Stomach (tissue), 9 donors: ENCODE measurements around the gene TBC1D1. TPM values are rescaled to one million over a fixed set of nuclear protein-coding genes. Genes with fewer than 3 reads are reported as not detected.
A peak's percentile ranks its signal among the peaks of the same experiment; 100 is the strongest.

ENCODE experiments used
- DNase-seq, 2 donors: peaks; one replicate each; pipeline versions ENCODE4 v3.0.0 to v3.0.0-alpha.2; 2013 to 2019
- H3K27ac ChIP-seq, 5 donors: fragments of 200-600 bp in 4 of 5; sonication (generic) in 4 of 5; one replicate each; pipeline ENCODE4 v1.5.1; 2013 to 2019; ENCODE audit warnings: mild to moderate bottlenecking in 1 of 5, moderate library complexity in 1 of 5
- H3K27me3 ChIP-seq, 3 donors: fragments of 200-600 bp; sonication (generic); one replicate each; pipeline ENCODE4 v1.5.1; 2017 to 2019; ENCODE audit warnings: mixed run types in 1 of 3
- H3K36me3 ChIP-seq, 4 donors: fragments of 200-600 bp; sonication (generic); 1 replicate in 3 of 4; 2 replicates in 1 of 4; pipeline ENCODE4 v1.5.1; 2016 to 2019
- H3K4me1 ChIP-seq, 4 donors: fragments of 200-600 bp; sonication (generic); one replicate each; pipeline ENCODE4 v1.5.1; 2016 to 2019
- H3K4me3 ChIP-seq, 4 donors: fragments of 200-600 bp; sonication (generic) in 3 of 4; one replicate each; pipeline ENCODE4 v1.5.1; 2016 to 2019; ENCODE audit warnings: mild to moderate bottlenecking in 1 of 4
- H3K9me3 ChIP-seq, 4 donors: fragments of 200-600 bp; sonication (generic); one replicate each; pipeline ENCODE4 v1.5.1; 2016 to 2019
- CTCF ChIP-seq, 7 experiments: fragments of 450-650 bp in 4 of 7; fragments of 200-600 bp in 3 of 7; sonication (generic) in 3 of 7; IDR thresholded peaks; one replicate each; pipeline ENCODE4 v1.5.1; 2016 to 2019; ENCODE audit warnings: antibody characterized with exemption in 7 of 7, control low read depth in 2 of 7, mild to moderate bottlenecking in 1 of 7
- EP300 ChIP-seq: sonication (generic); formaldehyde crosslinking; IDR thresholded peaks from one replicate; pipeline ENCODE4 v1.6.1; 2017; ENCODE audit warnings: antibody characterized with exemption
- POLR2A ChIP-seq, 4 donors: fragments of 450-650 bp; IDR thresholded peaks; one replicate each; pipeline ENCODE4 v1.6.1; 2016; ENCODE audit warnings: antibody characterized with exemption in 4 of 4, control low read depth in 2 of 4, mild to moderate bottlenecking in 1 of 4, moderate library complexity in 1 of 4
- POLR2AphosphoS5 ChIP-seq, 3 donors: sonication (generic); formaldehyde crosslinking; IDR thresholded peaks; one replicate each; pipeline ENCODE4 v1.6.1; 2016; ENCODE audit warnings: antibody characterized with exemption in 3 of 3
- whole genome bisulfite sequencing, 5 donors: extraction: QIAGEN DNeasy Blood & Tissue Kit in 3 of 5; methylation state at CpG; one replicate each; pipeline versions ENCODE4 v1.1.5 to v1.1.7; 2013 to 2018; 5-methylcytosine and 5-hydroxymethylcytosine counted together
- intact Hi-C: fragments of 100-400 bp; cut with DNase I; formaldehyde crosslinking; loops from one replicate; pipeline ENCODE4 v1.15.1; 2023; ENCODE audit warnings: low total_unique reads
- polyA plus RNA-seq, 3 donors: library from polyadenylated mRNA; stranded (reverse); fragments of 200-250 nt; gene quantifications; one replicate each; pipeline ENCODE4 v1.2.3, GENCODE V29; 2013
- total RNA-seq, 5 donors: library from RNA; depleted of rRNA; stranded (reverse); fragments of >200 nt; gene quantifications; one replicate each; pipeline versions ENCODE4 v1.1.0 to v1.2.3, GENCODE V29; 2014 to 2016
- donor health status: healthy with polysubstance abuse.
- donor health status: Bipolar disorder and iron deficiency.
- donor health status: healthy.

The TBC1D1 gene
- total and polyA plus RNA-seq, 8 donors: 18.8 to 165 (median 49.5) TPM

- peak in 1 of 2 donors; percentile 39 for DNase-seq
- peak overlapping the region in 1 of 5 donors; percentile 80 for H3K27ac ChIP-seq
- intact Hi-C loops: no loop called here
- WGBS, 5 donors: 73 to 92% (median 90%) methylated on average over 6 of the region's 6 CpGs
- H3K27me3 ChIP-seq: no peaks in the 10 kb centered on the region
- H3K9me3 ChIP-seq: no peaks in the 10 kb centered on the region
- H3K36me3 ChIP-seq: peaks cover 11 to 54% (median 43%) of the 10 kb centered on the region in 4 donors
- peaks cover 0 to 43% (median 5%) of the 10 kb centered on the region in 4 donors for H3K4me1 ChIP-seq
- TF ChIP-seq CTCF (IDR thresholded peaks at IDR 0.05): no peak
- TF ChIP-seq EP300: no peak
- no peak for TF ChIP-seq POLR2A (IDR thresholded peaks at IDR 0.05)
- no peak for TF ChIP-seq POLR2AphosphoS5 (IDR thresholded peaks at IDR 0.05)
- no peak overlapping the region for H3K4me3 ChIP-seq
Observed at GRCh38 chr4:38026158-38026740, 135.4 kb downstream of the TBC1D1 start.

GRCh38 chr4:38030023-38030422 lies 139.1 kb downstream of the TBC1D1 start:
- Histone ChIP-seq H3K4me1 (peaks cover 0 to 12% (median 1%) of the 10 kb centered on the region in 4 donors), H3K9me3 (no peaks in the 10 kb centered on the region), H3K27me3 (no peaks in the 10 kb centered on the region), H3K27ac (peak overlapping the region in 2 of 5 donors; percentile 29 to 61), H3K36me3 (peaks cover 11 to 45% (median 33%) of the 10 kb centered on the region in 4 donors), H3K4me3 (no peak overlapping the region)
- no peak for DNase-seq
- 49 to 72% (median 55%) methylated on average over 3 of the region's 3 CpGs for WGBS, 5 donors
- intact Hi-C loops: loop anchor here (10.0 kb wide), 2 partner anchors 45 to 225 kb away; no protein-coding TSS in a partner anchor
- no peak for TF ChIP-seq POLR2A (IDR thresholded peaks at IDR 0.05)
- TF ChIP-seq CTCF (IDR thresholded peaks at IDR 0.05): no peak
- no peak for TF ChIP-seq POLR2AphosphoS5 (IDR thresholded peaks at IDR 0.05)
- TF ChIP-seq EP300: no peak

GRCh38 chr4:38034986-38035882 lies 144.3 kb downstream of the TBC1D1 start:
- DNase-seq: peak in 1 of 2 donors; percentile 86
- WGBS, 5 donors: 43 to 57% (median 45%) methylated on average over 11 of the region's 11 CpGs
- H3K4me3 ChIP-seq: no peak overlapping the region
- H3K27ac ChIP-seq: peak overlapping the region in 2 of 5 donors; percentile 16 to 31
- TF ChIP-seq CTCF (IDR thresholded peaks at IDR 0.05) (peak in 5 of 7 experiments; percentile 28 to 72 (median 63)), POLR2AphosphoS5 (IDR thresholded peaks at IDR 0.05) (no peak), EP300 (no peak)
- no peaks in the 10 kb centered on the region for H3K27me3 ChIP-seq
- intact Hi-C loops: loop anchor here (10.0 kb wide), 2 partner anchors 50 to 230 kb away; no protein-coding TSS in a partner anchor
- peaks cover 0 to 23% (median 18%) of the 10 kb centered on the region in 4 donors for H3K36me3 ChIP-seq
- no peaks in the 10 kb centered on the region for H3K9me3 ChIP-seq
- peaks cover 0 to 14% (median 7%) of the 10 kb centered on the region in 4 donors for H3K4me1 ChIP-seq

- intact Hi-C loops: loop anchor here (10.0 kb wide), 2 partner anchors 52 to 232 kb away; no protein-coding TSS in a partner anchor
Observed at GRCh38 chr4:38036548-38036947, 145.7 kb downstream of the TBC1D1 start.

More at GRCh38 chr4:38036548-38036947, 145.7 kb downstream of the TBC1D1 start:
- peaks cover 0 to 14% (median 6%) of the 10 kb centered on the region in 4 donors for H3K4me1 ChIP-seq
- no peaks in the 10 kb centered on the region for H3K27me3 ChIP-seq
- WGBS, 5 donors: 77 to 91% (median 86%) methylated on average over 4 of the region's 4 CpGs
- peaks cover 0 to 26% (median 21%) of the 10 kb centered on the region in 4 donors for H3K36me3 ChIP-seq
- no peak overlapping the region for H3K27ac ChIP-seq
- no peak overlapping the region for H3K4me3 ChIP-seq
- H3K9me3 ChIP-seq: no peaks in the 10 kb centered on the region
- DNase-seq: no peak
- TF ChIP-seq EP300 (no peak), POLR2A (IDR thresholded peaks at IDR 0.05) (no peak), POLR2AphosphoS5 (IDR thresholded peaks at IDR 0.05) (no peak), CTCF (IDR thresholded peaks at IDR 0.05) (no peak)
